Peyer's patch (tissue), 4 donors: ENCODE results near the gene ZSCAN2.

Experiments used
- POLR2A ChIP-seq, 2 donors: fragments of 450-650 bp; IDR thresholded peaks; one replicate each; pipeline ENCODE4 v1.5.1; 2017; ENCODE audit warnings: antibody characterized with exemption in 2 of 2, mild to moderate bottlenecking in 2 of 2, moderate library complexity in 2 of 2
- TF ChIP-seq, protein P1 (sequence below), 6 experiments: fragments of 450-650 bp in 4 of 6; fragments of 200-600 bp in 2 of 6; sonication (generic) in 1 of 6; IDR thresholded peaks; one replicate each; pipeline ENCODE4 v1.5.1; 2017 to 2019; ENCODE audit warnings: antibody characterized with exemption in 6 of 6, mild to moderate bottlenecking in 3 of 6, moderate library complexity in 1 of 6

DNA sequence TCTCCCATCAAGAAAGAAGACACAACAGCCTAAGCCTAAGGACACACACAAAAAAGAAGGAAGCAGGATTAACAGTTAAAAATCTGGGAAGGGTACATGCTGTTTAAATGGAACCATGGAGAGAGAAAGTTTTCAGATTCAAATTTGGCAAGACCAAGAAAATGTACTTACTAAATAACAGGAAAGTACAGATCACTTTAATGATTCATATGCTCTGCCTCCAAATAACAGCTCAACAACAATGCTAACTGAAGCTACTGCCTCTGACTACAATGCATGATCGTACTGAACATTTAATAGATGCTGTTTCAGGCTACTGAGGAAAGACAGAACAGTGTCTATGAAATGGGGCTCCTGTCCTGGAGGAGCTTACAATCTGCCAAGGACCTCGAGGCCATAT lies 65.6 kb downstream of the ZSCAN2 start:
- TF ChIP-seq POLR2A (IDR thresholded peaks at IDR 0.05): no peak
- TF ChIP-seq, protein P1, sequence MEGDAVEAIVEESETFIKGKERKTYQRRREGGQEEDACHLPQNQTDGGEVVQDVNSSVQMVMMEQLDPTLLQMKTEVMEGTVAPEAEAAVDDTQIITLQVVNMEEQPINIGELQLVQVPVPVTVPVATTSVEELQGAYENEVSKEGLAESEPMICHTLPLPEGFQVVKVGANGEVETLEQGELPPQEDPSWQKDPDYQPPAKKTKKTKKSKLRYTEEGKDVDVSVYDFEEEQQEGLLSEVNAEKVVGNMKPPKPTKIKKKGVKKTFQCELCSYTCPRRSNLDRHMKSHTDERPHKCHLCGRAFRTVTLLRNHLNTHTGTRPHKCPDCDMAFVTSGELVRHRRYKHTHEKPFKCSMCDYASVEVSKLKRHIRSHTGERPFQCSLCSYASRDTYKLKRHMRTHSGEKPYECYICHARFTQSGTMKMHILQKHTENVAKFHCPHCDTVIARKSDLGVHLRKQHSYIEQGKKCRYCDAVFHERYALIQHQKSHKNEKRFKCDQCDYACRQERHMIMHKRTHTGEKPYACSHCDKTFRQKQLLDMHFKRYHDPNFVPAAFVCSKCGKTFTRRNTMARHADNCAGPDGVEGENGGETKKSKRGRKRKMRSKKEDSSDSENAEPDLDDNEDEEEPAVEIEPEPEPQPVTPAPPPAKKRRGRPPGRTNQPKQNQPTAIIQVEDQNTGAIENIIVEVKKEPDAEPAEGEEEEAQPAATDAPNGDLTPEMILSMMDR (IDR thresholded peaks at IDR 0.05): no peak
